GM21737 (cell line): ENCODE measurements around the gene RXRA.

Experiments
- ATAC-seq: cut with Tn5 transposase; IDR thresholded peaks from one replicate; pipeline ENCODE4 v1.9.1; 2021; ENCODE audit warnings: mild to moderate bottlenecking, moderate library complexity; ENCODE audit not compliant: unreplicated experiment

RXRA gene

GRCh38 chr9:134336228-134336627 lies 10.0 kb downstream of the RXRA start:
- no peak for ATAC-seq

- ATAC-seq, result no peak
Observed at GRCh38 chr9:134336924-134337323, 10.7 kb downstream of the RXRA start.

- ATAC-seq, result no peak
Observed at GRCh38 chr9:134337469-134337868, 11.2 kb downstream of the RXRA start.

GRCh38 chr9:134338394-134339182 lies 12.3 kb downstream of the RXRA start:
- ATAC-seq, result no peak

GRCh38 chr9:134339183-134339806 lies 13.0 kb downstream of the RXRA start:
- no peak for ATAC-seq

GRCh38 chr9:134340475-134341160 lies 14.4 kb downstream of the RXRA start:
- ATAC-seq, result no peak

GRCh38 chr9:134341306-134341705 lies 15.1 kb downstream of the RXRA start:
- ATAC-seq, result no peak

GRCh38 chr9:134341929-134342745 lies 15.9 kb downstream of the RXRA start:
- ATAC-seq, result no peak

GRCh38 chr9:134342746-134343115 lies 16.5 kb downstream of the RXRA start:
- no peak for ATAC-seq

- ATAC-seq, result no peak
Observed at GRCh38 chr9:134343637-134344036, 17.4 kb downstream of the RXRA start.

- ATAC-seq, result no peak
Observed at GRCh38 chr9:134344068-134344799, 18.0 kb downstream of the RXRA start.

GRCh38 chr9:134344800-134345310 lies 18.6 kb downstream of the RXRA start:
- ATAC-seq, result no peak

- ATAC-seq, result no peak
Observed at GRCh38 chr9:134345737-134346136, 19.5 kb downstream of the RXRA start.

- no peak for ATAC-seq
Observed at GRCh38 chr9:134346151-134346550, 19.9 kb downstream of the RXRA start.

- ATAC-seq, result no peak
Observed at GRCh38 chr9:134346840-134347583, 20.8 kb downstream of the RXRA start.

- no peak for ATAC-seq
Observed at GRCh38 chr9:134347996-134348395, 21.7 kb downstream of the RXRA start.

- no peak for ATAC-seq
Observed at GRCh38 chr9:134348404-134349155, 22.3 kb downstream of the RXRA start.

- no peak for ATAC-seq
Observed at GRCh38 chr9:134349936-134350335, 23.7 kb downstream of the RXRA start.
